HepG2 (cell line): ENCODE measurements around the gene CTNNA3. TPM values are rescaled to one million over a fixed set of nuclear protein-coding genes. Genes with fewer than 3 reads are reported as not detected.

ENCODE experiments used
- ATAC-seq: fragments of 200-7000 bp; cut with Tn5 transposase; 3 replicates; pipeline ENCODE4 v1.9.1; 2020; ENCODE audit warnings: mild to moderate bottlenecking, moderate library complexity
- BruUV-seq: library from RNA; stranded (reverse); fragments of 400-500 nt; replicated peaks from 2 replicates; lab custom pipeline; 2021; lab: Mats Ljungman, UMichigan
- CTCF ChIA-PET: fragments of 300-600 bp; formaldehyde crosslinking; extraction: SDS; loops from one replicate; lab custom pipeline; 2021; ENCODE audit warnings: low total read pairs, inconsistent platforms, low intra/inter-chr PET ratio; lab: Yijun Ruan, JAX
- POLR2A ChIA-PET: fragments of 350-600 bp; sonication (Branson Sonifier 250); formaldehyde crosslinking; loops from one replicate; lab custom pipeline; 2020; ENCODE audit warnings: antibody characterized with exemption, inconsistent platforms; lab: Yijun Ruan, JAX
- DNase-seq: peaks from one replicate; pipeline ENCODE4 v3.0.0-alpha.2; 2015; ENCODE audit warnings: low spot score
- FAIRE-seq: peaks from 3 replicates; lab custom pipeline; 2011; peaks lifted over from hg19 to GRCh38; lab: Jason Lieb, UNC
- H2AFZ ChIP-seq: one replicate; pipeline ENCODE4 v1.6.1; 2011; ENCODE audit warnings: low read length, inconsistent platforms
- H3K27ac ChIP-seq: fragments of 300-600 bp; 3 replicates; pipeline ENCODE4 v1.8.0; 2011; ENCODE audit warnings: mixed run types, mild to moderate bottlenecking, mixed read lengths, low read length, inconsistent platforms; ENCODE audit not compliant: insufficient read depth; ENCODE audit errors: extremely low read length
- H3K27me3 ChIP-seq, 2 experiments: fragments of 200-600 bp in 1 of 2; 2 replicates in 1 of 2; 3 replicates in 1 of 2; pipeline versions ENCODE4 v1.6.0 to v1.8.0; 2011; ENCODE audit warnings: low read length in 2 of 2, mild to moderate bottlenecking in 2 of 2, moderate library complexity in 2 of 2, inconsistent platforms in 1 of 2; ENCODE audit not compliant: insufficient read depth in 2 of 2, control insufficient read depth in 1 of 2
- H3K36me3 ChIP-seq, 2 experiments: fragments of 200-600 bp in 1 of 2; replicated peaks in 1 of 2; 2 replicates in 1 of 2; 3 replicates in 1 of 2; pipeline versions ENCODE4 v1.5.1 to v1.8.0; 2011; ENCODE audit warnings: low read length in 2 of 2, inconsistent platforms in 1 of 2; ENCODE audit not compliant: insufficient read depth in 2 of 2, control insufficient read depth in 1 of 2
- H3K4me1 ChIP-seq: 2 replicates; pipeline ENCODE4 v1.5.1; 2012; ENCODE audit warnings: low read length, inconsistent platforms; ENCODE audit not compliant: insufficient read depth
- H3K4me2 ChIP-seq: 2 replicates; pipeline ENCODE4 v1.6.0; 2011; ENCODE audit warnings: low read depth, low read length, inconsistent platforms
- H3K4me3 ChIP-seq, 3 experiments: fragments of 200-600 bp in 1 of 3; sonication (generic), shearing (Covaris generic) in 1 of 3; replicated peaks in 1 of 3; 2 replicates each; pipeline ENCODE4 v1.5.1; 2011 to 2016; ENCODE audit warnings: low read length in 3 of 3, inconsistent platforms in 2 of 3, low read depth in 2 of 3, mild to moderate bottlenecking in 2 of 3, control low read depth in 1 of 3, mixed read lengths in 1 of 3; ENCODE audit not compliant: insufficient read depth in 1 of 3
- H3K79me2 ChIP-seq: one replicate; pipeline ENCODE4 v1.6.1; 2011; ENCODE audit warnings: low read length, inconsistent platforms; ENCODE audit not compliant: insufficient read depth
- H3K9ac ChIP-seq: 2 replicates; pipeline ENCODE4 v1.6.0; 2011; ENCODE audit warnings: mild to moderate bottlenecking, low read depth, low read length, inconsistent platforms; ENCODE audit not compliant: insufficient read depth
- H3K9me3 ChIP-seq: 2 replicates; pipeline ENCODE4 v1.5.1; 2012; ENCODE audit warnings: mild to moderate bottlenecking, low read length
- H4K20me1 ChIP-seq: 2 replicates; pipeline ENCODE4 v1.6.0; 2011; ENCODE audit warnings: inconsistent platforms, mild to moderate bottlenecking, low read length, moderate library complexity; ENCODE audit not compliant: insufficient read depth
- CEBPG ChIP-seq: IDR thresholded peaks from 2 replicates; pipeline ENCODE4 v1.6.1; 2016
- WGBS: methylation state at CpG from one replicate; pipeline ENCODE4 v1.1.6; 2017; ENCODE audit warnings: low lambda C conversion rate; 5-methylcytosine and 5-hydroxymethylcytosine counted together
- in situ Hi-C: cut with HindIII; loops from 2 replicates; pipeline ENCODE4 v1.10.0; 2017; ENCODE audit warnings: low pct_unique_long_range_greater_than_20kb; ENCODE audit not compliant: extremely low pct_ligation_motif_present
- intact Hi-C: fragments of 100-400 bp; cut with micrococcal nuclease; formaldehyde crosslinking; loops from one replicate; pipeline ENCODE4 v1.10.0; 2022; ENCODE audit not compliant: unreplicated experiment
- polyA plus RNA-seq, 8 experiments: library from polyadenylated mRNA; depleted of rRNA in 3 of 8; stranded (reverse) in 7 of 8; unstranded in 1 of 8; fragments of >200 nt; fragmentation: Illumina TruSeq in 4 of 8; extraction: Trizol in 4 of 8; gene quantifications; 2 replicates each; pipeline versions ENCODE4 v1.2.1 to v1.2.3, GENCODE V29; 2011 to 2016; ENCODE audit warnings: low read depth in 4 of 8, missing spikeins in 1 of 8, mixed read lengths in 1 of 8; ENCODE audit not compliant: insufficient read depth in 1 of 8
- total RNA-seq, 5 experiments: library from RNA; depleted of rRNA; stranded (reverse); fragments of >200 nt; fragmentation: Illumina TruSeq; extraction: Trizol; gene quantifications; 2 replicates each; pipeline ENCODE4 v1.2.3, GENCODE V29; 2016; ENCODE audit warnings: low read depth in 1 of 5
- TF ChIP-seq, protein P1 (sequence below): sonication (generic); formaldehyde crosslinking; IDR thresholded peaks from 2 replicates; pipeline ENCODE4 v1.5.1; 2020; ENCODE audit warnings: mild to moderate bottlenecking, missing genetic modification reagents, borderline replicate concordance

Gene CTNNA3
- total and polyA plus RNA-seq, 2 of the 13 experiments (the other 11 are each of a cell fraction or from before 2014, with no cell fraction given): not detected

DNA sequence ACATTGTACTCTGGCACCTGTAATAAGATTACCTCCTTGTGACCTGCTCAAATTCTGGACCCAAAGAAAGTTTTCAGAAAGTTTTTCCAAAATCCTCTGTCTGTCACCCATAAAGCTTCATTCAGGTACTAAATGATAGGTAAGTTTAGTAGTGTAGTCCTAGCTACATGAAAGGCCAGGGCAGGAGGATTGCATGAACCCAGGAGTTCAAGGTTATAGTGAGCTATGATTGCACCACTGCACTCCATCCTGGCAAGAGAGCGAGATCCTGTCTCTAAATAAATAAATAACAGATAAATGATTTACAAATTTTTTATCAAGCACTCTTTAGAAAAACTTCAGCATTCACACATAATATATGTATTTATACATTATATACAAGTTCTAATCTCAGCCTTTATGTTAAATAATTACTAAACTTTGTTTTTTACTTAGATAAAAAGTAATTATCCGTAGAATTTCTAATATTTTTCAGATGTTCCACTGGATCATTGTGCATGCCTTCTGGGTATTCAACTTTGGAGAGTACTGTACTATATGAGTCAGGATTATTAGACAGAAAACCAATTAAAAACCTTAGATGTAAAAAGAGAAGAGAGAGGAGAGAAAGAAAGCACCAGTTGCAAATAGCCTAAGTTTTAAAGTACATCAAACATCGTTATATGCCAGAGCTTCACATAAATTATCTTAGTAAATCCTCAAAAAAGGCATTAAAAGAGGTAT lies 407.1 kb downstream of the CTNNA3 start (continued):
- TF ChIP-seq, protein P1, sequence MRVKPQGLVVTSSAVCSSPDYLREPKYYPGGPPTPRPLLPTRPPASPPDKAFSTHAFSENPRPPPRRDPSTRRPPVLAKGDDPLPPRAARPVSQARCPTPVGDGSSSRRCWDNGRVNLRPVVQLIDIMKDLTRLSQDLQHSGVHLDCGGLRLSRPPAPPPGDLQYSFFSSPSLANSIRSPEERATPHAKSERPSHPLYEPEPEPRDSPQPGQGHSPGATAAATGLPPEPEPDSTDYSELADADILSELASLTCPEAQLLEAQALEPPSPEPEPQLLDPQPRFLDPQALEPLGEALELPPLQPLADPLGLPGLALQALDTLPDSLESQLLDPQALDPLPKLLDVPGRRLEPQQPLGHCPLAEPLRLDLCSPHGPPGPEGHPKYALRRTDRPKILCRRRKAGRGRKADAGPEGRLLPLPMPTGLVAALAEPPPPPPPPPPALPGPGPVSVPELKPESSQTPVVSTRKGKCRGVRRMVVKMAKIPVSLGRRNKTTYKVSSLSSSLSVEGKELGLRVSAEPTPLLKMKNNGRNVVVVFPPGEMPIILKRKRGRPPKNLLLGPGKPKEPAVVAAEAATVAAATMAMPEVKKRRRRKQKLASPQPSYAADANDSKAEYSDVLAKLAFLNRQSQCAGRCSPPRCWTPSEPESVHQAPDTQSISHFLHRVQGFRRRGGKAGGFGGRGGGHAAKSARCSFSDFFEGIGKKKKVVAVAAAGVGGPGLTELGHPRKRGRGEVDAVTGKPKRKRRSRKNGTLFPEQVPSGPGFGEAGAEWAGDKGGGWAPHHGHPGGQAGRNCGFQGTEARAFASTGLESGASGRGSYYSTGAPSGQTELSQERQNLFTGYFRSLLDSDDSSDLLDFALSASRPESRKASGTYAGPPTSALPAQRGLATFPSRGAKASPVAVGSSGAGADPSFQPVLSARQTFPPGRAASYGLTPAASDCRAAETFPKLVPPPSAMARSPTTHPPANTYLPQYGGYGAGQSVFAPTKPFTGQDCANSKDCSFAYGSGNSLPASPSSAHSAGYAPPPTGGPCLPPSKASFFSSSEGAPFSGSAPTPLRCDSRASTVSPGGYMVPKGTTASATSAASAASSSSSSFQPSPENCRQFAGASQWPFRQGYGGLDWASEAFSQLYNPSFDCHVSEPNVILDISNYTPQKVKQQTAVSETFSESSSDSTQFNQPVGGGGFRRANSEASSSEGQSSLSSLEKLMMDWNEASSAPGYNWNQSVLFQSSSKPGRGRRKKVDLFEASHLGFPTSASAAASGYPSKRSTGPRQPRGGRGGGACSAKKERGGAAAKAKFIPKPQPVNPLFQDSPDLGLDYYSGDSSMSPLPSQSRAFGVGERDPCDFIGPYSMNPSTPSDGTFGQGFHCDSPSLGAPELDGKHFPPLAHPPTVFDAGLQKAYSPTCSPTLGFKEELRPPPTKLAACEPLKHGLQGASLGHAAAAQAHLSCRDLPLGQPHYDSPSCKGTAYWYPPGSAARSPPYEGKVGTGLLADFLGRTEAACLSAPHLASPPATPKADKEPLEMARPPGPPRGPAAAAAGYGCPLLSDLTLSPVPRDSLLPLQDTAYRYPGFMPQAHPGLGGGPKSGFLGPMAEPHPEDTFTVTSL (CRISPR knock-in tag): peak; percentile 62; the same call in 1 of the 2 replicates

DNA sequence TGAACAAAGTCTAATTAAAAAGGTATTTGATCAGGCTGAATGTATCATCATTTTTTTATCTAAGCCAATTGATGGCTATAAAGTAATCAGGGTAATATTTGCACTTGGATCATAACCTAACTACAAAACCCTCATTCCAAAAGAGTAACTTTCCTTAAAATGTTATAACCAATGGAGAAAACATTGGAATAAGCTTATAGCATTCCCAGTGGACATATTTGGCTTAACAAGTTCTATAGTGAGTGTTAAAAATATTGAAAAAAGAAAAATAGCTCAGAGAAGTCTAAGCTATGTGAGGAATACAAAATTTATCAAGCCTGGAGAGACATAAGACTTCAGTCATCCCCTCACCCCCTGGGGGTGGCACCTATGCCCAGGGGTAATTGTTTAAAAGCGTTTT lies 411.4 kb downstream of the CTNNA3 start:
- Histone ChIP-seq H3K4me3 (no peak overlapping the region), H3K36me3 (no peaks in the 10 kb centered on the region), H3K9me3 (no peaks in the 10 kb centered on the region), H3K79me2 (no peaks in the 10 kb centered on the region), H4K20me1 (no peaks in the 10 kb centered on the region), H3K4me1 (peaks cover 14% of the 10 kb centered on the region), H3K4me2 (no peak overlapping the region), H2AFZ (no peak overlapping the region), H3K27me3 (no peaks in the 10 kb centered on the region), H3K9ac (no peak overlapping the region), H3K27ac (no peak overlapping the region)
- intact Hi-C loops: no loop called here
- no peak for TF ChIP-seq CEBPG (CRISPR knock-in tag)
- FAIRE-seq: no peak
- ChIA-PET CTCF (no interaction called here), POLR2A (no interaction called here)
- WGBS: 0% methylated on average over 1 of the region's 1 CpG
- DNase-seq: no peak
- in situ Hi-C loops: no loop called here
- ATAC-seq: no peak
- no TSS peak for BruUV-seq
